Measurements from ENCODE around the gene CATSPER4. TPM values are rescaled to one million over a fixed set of nuclear protein-coding genes. Genes with fewer than 3 reads are reported as not detected.

CATSPER4 gene
- total RNA-seq, 2 experiments from 2014 or later = not detected

- peaks cover 30% of the 10 kb centered on the region for H3K36me3 Mint-ChIP-seq
- no peak for DNase-seq
- H3K4me1 Mint-ChIP-seq = peaks cover 34% of the 10 kb centered on the region
- H3K4me3 Mint-ChIP-seq = peak overlapping the region; percentile 99
- no peaks in the 10 kb centered on the region for H3K9me3 Mint-ChIP-seq
- peak overlapping the region; percentile 95 for H3K27ac Mint-ChIP-seq
- H3K27me3 Mint-ChIP-seq = no peaks in the 10 kb centered on the region
Observed at GRCh38 chr1:26234644-26235370, 44.4 kb downstream of the CATSPER4 start.

- no peak overlapping the region for H3K27ac Mint-ChIP-seq
- H3K27me3 Mint-ChIP-seq = no peaks in the 10 kb centered on the region
- DNase-seq = no peak
- H3K36me3 Mint-ChIP-seq = peaks cover 32% of the 10 kb centered on the region
- peaks cover 36% of the 10 kb centered on the region for H3K4me1 Mint-ChIP-seq
- no peaks in the 10 kb centered on the region for H3K9me3 Mint-ChIP-seq
- H3K4me3 Mint-ChIP-seq = no peak overlapping the region
Observed at GRCh38 chr1:26237230-26237966, 47.0 kb downstream of the CATSPER4 start.

GRCh38 chr1:26239936-26240335 is 49.5 kb downstream of the CATSPER4 start:
- peaks cover 38% of the 10 kb centered on the region for H3K36me3 Mint-ChIP-seq
- H3K27me3 Mint-ChIP-seq = no peaks in the 10 kb centered on the region
- H3K9me3 Mint-ChIP-seq = no peaks in the 10 kb centered on the region
- peaks cover 29% of the 10 kb centered on the region for H3K4me1 Mint-ChIP-seq
- no peak for DNase-seq
- H3K27ac Mint-ChIP-seq = no peak overlapping the region
- H3K4me3 Mint-ChIP-seq = no peak overlapping the region

Other genes starting within 250 kb of the CATSPER4 start
- gene PAFAH2, start 192.5 kb upstream of the CATSPER4 start, total RNA-seq = 1 to 10 TPM; 8.6 to 8.8 TPM
- gene EXTL1, start 168.8 kb upstream of the CATSPER4 start, total RNA-seq = not detected
- not detected for gene SLC30A2, start 144.5 kb upstream of the CATSPER4 start, total RNA-seq
- gene TRIM63, start 123.0 kb upstream of the CATSPER4 start, total RNA-seq = not detected
- 10 to 100 TPM; 16.3 to 17.3 TPM for gene PDIK1L, start 78.8 kb upstream of the CATSPER4 start, total RNA-seq
- not detected for gene FAM110D, start 31.5 kb upstream of the CATSPER4 start, total RNA-seq
- not detected for gene C1orf232, start 21.6 kb upstream of the CATSPER4 start, total RNA-seq
- 10 to 100 TPM; 90.8 to 93.3 TPM for gene ZNF593, start 20.7 kb upstream of the CATSPER4 start, total RNA-seq
- gene ZNF593OS, start 18.8 kb upstream of the CATSPER4 start, total RNA-seq = not detected
- 1 to 10 TPM; 2.2 to 2.4 TPM for gene CNKSR1, start 13.1 kb upstream of the CATSPER4 start, total RNA-seq
- gene CEP85, start 43.6 kb downstream of the CATSPER4 start, total RNA-seq = 10 to 100 TPM; 28.1 to 29.6 TPM
- gene SH3BGRL3, start 89.5 kb downstream of the CATSPER4 start, total RNA-seq = 100 to 1,000 TPM; 292 to 295 TPM
- gene UBXN11, start 116.0 kb downstream of the CATSPER4 start, total RNA-seq = 10 to 100 TPM; 30.5 to 31.7 TPM
- gene CD52, start 127.4 kb downstream of the CATSPER4 start, total RNA-seq = 100 to 1,000 TPM; 263 to 278 TPM
- 1 to 10 TPM; 4.9 to 5.1 TPM for gene CRYBG2, start 163.5 kb downstream of the CATSPER4 start, total RNA-seq
- under 1 TPM; 0.27 to 0.32 TPM for gene ZNF683, start 182.1 kb downstream of the CATSPER4 start, total RNA-seq
- gene LIN28A, start 220.2 kb downstream of the CATSPER4 start, total RNA-seq = not detected
- 10 to 100 TPM; 43.8 to 45.9 TPM for gene DHDDS, start 241.7 kb downstream of the CATSPER4 start, total RNA-seq

All from activated naive CD8-positive, alpha-beta T cell treated with anti-CD3 and anti-CD28 coated beads for 36 hours (primary cell).